ENCODE results near the gene TAS1R1.

The TAS1R1 gene

GRCh38 chr1:6572653-6573383, 17.7 kb downstream of the TAS1R1 start:
- no peak for DNase-seq (ENCODE audit: low spot score)

GRCh38 chr1:6574025-6574620, 19.0 kb downstream of the TAS1R1 start:
- no peak for DNase-seq (ENCODE audit: low spot score)

GRCh38 chr1:6574818-6575217, 19.7 kb downstream of the TAS1R1 start:
- DNase-seq (ENCODE audit: low spot score) = no peak

- DNase-seq (ENCODE audit: low spot score) = no peak
Measured at GRCh38 chr1:6577831-6578525, 22.9 kb downstream of the TAS1R1 start.

- DNase-seq (ENCODE audit: low spot score) = no peak
Measured at GRCh38 chr1:6578624-6579373, 23.7 kb downstream of the TAS1R1 start.

- DNase-seq (ENCODE audit: low spot score) = peak; percentile 100
Measured at GRCh38 chr1:6579374-6580118, 24.4 kb downstream of the TAS1R1 start, which contains the start of gene ZBTB48. TSS of gene ZBTB48 (plus strand) at chr1:6579994. CDS start at chr1:6580610, 616 bp downstream.

- DNase-seq (ENCODE audit: low spot score) = peak; percentile 61
Measured at GRCh38 chr1:6580119-6580592, 25.0 kb downstream of the TAS1R1 start.

GRCh38 chr1:6580593-6581409, 25.7 kb downstream of the TAS1R1 start:
- DNase-seq (ENCODE audit: low spot score) = peak; percentile 45

GRCh38 chr1:6581561-6582305, 26.6 kb downstream of the TAS1R1 start:
- DNase-seq (ENCODE audit: low spot score) = no peak

GRCh38 chr1:6582370-6582769, 27.3 kb downstream of the TAS1R1 start:
- DNase-seq (ENCODE audit: low spot score) = no peak

GRCh38 chr1:6584126-6585080, 29.3 kb downstream of the TAS1R1 start:
- no peak for DNase-seq (ENCODE audit: low spot score)

GRCh38 chr1:6585081-6585722, 30.1 kb downstream of the TAS1R1 start:
- DNase-seq (ENCODE audit: low spot score) = no peak

GRCh38 chr1:6585841-6586240, 30.7 kb downstream of the TAS1R1 start:
- DNase-seq (ENCODE audit: low spot score) = no peak

- DNase-seq (ENCODE audit: low spot score) = no peak
Measured at GRCh38 chr1:6586404-6586816, 31.3 kb downstream of the TAS1R1 start.

- no peak for DNase-seq (ENCODE audit: low spot score)
Measured at GRCh38 chr1:6587261-6588005, 32.3 kb downstream of the TAS1R1 start.

- no peak for DNase-seq (ENCODE audit: low spot score)
Measured at GRCh38 chr1:6588128-6588892, 33.2 kb downstream of the TAS1R1 start.

Measured in germinal center (tissue), 1 donor.